ENCODE data around the gene C17orf100. TPM values are rescaled to one million over a fixed set of nuclear protein-coding genes. Genes with fewer than 3 reads are reported as not detected.
A peak's percentile ranks its signal among the peaks of the same experiment; 100 is the strongest.

The C17orf100 gene
- total RNA-seq: 1.7 TPM

DNA sequence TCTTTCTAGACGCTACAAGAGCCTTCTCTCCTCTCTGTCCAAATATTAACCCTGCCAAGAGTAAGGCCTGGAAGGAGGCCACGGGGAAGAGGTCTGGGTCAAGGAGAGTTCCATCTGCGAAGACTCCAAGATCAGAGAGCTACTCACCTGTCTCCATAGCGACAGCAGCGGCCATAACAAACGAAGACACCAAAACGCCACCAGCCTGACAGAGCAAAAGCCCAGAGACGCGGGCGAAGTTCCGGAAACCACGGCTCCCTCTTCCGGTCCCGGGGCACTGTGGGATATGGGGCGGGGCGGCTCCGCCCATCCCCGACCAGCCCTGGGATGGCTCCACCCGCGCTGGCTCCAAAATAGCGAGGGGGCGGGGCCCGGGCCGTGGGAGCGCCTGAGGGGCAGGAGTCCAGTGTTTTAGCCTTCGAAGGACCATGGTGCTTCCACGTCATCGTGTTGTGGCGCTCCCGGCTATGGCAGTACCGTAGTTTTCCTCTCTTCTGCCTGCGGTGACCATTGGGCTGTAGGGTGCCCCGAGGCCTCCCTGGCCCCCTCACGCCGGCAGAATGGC lies at the start of gene C17orf100, which contains the start of gene MED31:
Gene C17orf100, plus strand, starts transcription at position 409 of the 565 bp plus-strand sequence. Its CDS starts 152 bp downstream, at position 561.
Gene MED31, minus strand, starts transcription at position 252 of the 565 bp plus-strand sequence. Its CDS starts 77 bp downstream, at position 175.
- peak; percentile 93 for ATAC-seq

GRCh38 chr17:6602141-6602540 lies 49.4 kb upstream of the C17orf100 start:
- ATAC-seq: no peak

DNA sequence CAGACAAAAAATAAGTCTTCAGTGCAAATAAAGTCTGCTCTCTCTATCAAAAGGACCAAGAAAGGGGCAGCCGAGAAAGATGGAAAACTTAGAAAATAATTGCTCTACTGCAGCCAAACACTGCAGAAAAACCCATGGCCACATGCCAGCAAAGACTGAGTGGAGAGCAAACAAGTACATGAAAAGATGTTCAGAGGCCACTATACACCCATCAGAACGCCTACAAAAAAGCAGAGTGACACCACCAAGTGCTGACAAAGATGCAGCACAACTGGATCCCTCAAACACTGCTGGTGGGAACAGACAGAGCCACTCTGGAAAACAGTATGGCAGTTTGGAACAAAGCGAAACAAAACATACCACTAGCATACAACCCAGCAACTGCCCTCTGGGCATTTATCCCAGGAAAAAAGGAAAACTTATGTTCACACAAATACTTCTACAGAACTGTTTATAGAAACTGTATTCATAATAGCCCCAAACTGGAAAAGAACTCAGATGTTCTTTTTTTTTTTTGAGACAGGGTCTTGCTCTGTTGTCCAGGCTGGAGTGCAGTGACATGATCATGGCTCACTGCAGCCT lies 47.7 kb upstream of the C17orf100 start:
- ATAC-seq: no peak

GRCh38 chr17:6605142-6605541 lies 46.4 kb upstream of the C17orf100 start:
- no peak for ATAC-seq

- ATAC-seq: peak; percentile 85
Measured at GRCh38 chr17:6608321-6608720, 43.2 kb upstream of the C17orf100 start.

DNA sequence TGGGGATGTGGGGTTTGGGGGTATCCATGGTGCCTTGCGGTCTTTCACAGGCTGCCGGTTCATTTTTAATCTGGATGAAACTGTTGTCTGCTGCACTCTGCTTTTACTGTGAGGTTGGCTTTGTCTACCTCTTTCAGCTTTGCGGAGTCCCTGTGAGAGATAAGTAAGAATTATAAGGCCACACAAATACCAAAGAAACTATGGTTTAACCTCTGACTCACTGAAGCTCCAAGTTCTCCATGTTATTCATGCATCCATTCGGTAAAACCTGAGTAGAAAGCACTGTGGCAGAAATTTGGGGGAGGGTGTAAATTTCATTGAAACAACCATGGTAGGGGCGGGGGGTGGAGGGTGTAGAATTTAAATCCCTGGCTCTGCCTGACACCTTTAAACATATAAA lies 41.6 kb upstream of the C17orf100 start:
- ATAC-seq: no peak

DNA sequence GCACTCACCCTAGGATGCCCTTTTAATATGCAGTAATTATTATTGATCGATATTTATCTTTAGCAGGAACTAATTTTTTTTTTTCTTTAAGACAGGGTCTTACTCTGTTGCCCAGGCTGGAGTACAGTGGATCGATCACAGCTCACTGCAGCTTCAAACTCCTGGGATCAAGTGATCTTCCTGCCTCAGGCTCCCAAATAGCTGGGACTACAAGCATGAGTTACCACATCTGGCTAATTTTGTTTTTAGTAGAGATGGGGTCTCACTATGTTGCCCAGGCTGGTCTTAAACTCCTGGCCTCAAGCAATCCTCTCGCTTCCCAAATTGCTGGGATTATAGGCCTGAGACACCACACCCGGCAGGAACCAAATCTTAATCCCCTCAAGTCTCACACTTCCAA lies 40.3 kb upstream of the C17orf100 start:
- no peak for ATAC-seq

- no peak for ATAC-seq
Measured at GRCh38 chr17:6623941-6624340, 27.6 kb upstream of the C17orf100 start.

GRCh38 chr17:6626616-6627015 lies 24.9 kb upstream of the C17orf100 start:
- ATAC-seq: no peak

DNA sequence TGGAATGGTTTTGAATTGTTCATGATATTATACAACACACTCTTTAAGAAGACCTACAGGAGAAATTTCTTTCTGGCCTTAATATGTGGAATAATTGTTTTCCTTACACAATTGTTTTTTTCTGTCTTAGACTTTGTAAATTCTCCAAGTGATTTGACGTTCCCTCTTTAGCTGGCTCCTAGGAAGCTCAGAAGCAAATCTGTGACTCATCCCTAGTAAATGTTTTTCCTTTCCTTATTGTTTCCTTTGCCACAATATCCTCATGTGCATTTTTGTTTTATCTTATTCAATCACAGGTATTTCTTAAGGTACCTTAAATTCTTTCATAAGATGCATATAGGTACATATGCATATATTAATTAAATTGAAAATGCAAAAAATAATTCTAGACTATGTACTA lies 24.5 kb upstream of the C17orf100 start:
- no peak for ATAC-seq

GRCh38 chr17:6630390-6630789 lies 21.2 kb upstream of the C17orf100 start:
- no peak for ATAC-seq

DNA sequence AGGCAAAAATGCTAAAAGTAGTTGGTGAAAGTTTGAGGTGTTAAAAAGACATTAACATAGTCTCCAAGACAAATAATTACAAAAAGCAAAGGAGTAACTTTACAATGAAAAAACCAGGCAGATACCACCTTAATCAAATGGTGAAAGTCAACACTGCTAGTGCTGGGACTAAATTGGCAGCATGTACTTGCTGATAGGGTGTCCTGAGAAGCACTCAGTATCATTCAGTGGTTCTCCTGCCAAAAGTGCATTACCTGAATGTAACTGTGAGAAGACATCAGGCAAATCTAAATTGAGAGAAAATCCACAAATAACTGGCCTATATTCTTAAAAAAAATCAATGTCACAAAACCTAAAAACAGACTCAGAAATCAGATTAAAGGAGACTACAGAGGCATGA lies 19.0 kb upstream of the C17orf100 start:
- ATAC-seq: no peak

- no peak for ATAC-seq
Measured at GRCh38 chr17:6633263-6633662, 18.3 kb upstream of the C17orf100 start.

- no peak for ATAC-seq
Measured at GRCh38 chr17:6636105-6636504, 15.5 kb upstream of the C17orf100 start.

GRCh38 chr17:6636616-6637457 lies 14.7 kb upstream of the C17orf100 start:
- ATAC-seq: no peak

GRCh38 chr17:6637458-6637840 lies 14.1 kb upstream of the C17orf100 start:
- ATAC-seq: no peak

DNA sequence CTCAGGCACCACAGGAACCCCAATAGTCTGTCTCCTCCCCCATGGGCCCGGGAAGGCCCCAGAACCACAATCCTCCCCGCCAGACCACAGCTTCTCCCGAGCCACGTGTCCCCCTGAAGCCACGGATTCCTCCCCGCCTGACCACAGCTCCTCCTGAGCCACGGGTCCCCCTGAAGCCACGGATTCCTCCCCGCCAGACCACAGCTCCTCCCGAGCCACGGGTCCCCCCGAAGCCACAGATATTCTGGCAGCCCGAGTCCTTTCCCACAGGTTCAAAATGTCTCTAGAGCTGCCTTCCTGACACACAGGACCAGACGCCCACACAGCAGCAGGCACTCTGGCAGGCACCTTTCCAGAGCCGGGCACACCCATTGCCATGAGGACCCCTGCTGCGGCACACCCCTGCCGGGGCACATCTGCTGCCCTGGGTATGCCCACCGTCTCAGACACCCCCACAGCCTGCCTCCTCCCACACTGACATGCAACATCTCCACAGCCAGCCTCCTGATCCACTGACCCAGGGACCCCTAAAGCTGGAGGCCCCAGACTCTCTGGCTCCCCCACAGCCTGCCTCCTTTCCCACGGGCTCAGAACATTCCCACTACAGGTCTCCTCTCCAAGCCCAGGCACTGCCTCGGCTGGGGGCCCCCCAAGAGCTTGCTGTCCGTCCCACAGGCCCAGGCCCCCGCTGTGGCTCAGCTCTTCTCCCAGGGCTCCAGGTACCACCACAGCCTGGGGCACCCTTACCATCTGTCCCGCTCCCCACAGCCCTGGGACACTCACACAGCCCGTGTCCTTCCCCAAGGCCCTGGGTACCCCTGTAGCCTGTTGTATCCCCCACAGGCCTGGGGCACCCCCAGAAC lies 13.3 kb upstream of the C17orf100 start:
- ATAC-seq: no peak

GRCh38 chr17:6639014-6639585 lies 12.5 kb upstream of the C17orf100 start:
- ATAC-seq: peak; percentile 22

- ATAC-seq: peak; percentile 27
Measured at GRCh38 chr17:6639586-6640535, 11.7 kb upstream of the C17orf100 start.

DNA sequence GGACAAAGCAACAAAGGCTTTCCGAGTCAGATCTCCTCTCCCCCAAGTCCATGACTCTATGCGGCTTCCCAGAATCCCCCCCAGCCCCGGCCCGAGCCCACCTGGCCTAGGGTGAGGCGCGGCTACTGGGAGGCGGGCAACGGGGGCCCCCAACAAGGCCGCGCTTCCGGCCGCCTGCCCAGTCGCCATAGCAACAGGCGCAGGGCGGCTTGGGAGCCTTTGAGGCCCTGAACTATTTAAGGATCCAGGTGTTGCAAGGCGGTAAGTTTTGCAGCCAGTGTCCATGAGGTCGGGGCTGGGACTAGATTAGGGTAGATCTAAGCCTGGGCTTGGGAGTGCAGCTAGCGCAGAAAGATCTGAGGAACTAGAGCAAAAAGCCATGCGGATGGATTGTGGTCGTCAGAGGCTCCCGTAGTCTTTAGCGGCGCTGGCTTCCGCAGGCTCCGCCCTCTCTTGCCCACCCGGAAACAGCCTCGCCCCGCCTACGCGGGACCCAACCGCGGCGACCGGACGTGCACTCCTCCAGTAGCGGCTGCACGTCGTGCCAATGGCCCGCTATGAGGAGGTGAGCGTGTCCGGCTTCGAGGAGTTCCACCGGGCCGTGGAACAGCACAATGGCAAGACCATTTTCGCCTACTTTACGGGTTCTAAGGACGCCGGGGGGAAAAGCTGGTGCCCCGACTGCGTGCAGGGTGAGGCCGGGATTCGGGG lies 10.9 kb upstream of the C17orf100 start, which contains the start of the genes KIAA0753 and TXNDC17:
Gene KIAA0753, minus strand, starts transcription at position 176 of the 711 bp plus-strand sequence. CDS start 5,608 bp downstream, outside the sequence.
Gene TXNDC17, plus strand, starts transcription at position 525 of the 711 bp plus-strand sequence. Its CDS starts 23 bp downstream, at position 548.
- peak; percentile 75 for ATAC-seq
